ENCODE measurements around the gene MGMT. TPM values are rescaled to one million over a fixed set of nuclear protein-coding genes. Genes with fewer than 3 reads are reported as not detected.

The MGMT gene
- total RNA-seq, 2 experiments from 2014 or later, result 17.0 to 24.8 TPM

- DNase-seq (no peak), ATAC-seq (no peak)
- Mint-ChIP-seq H3K4me1 (peaks cover 4% of the 10 kb centered on the region), H3K9me3 (ENCODE audit: low read depth) (no peaks in the 10 kb centered on the region), H3K27ac (no peak overlapping the region), H3K36me3 (peaks cover 8% of the 10 kb centered on the region), H3K27me3 (no peaks in the 10 kb centered on the region), H3K4me3 (no peak overlapping the region)
- CTCF ChIA-PET, result no interaction called here
These were observed 70.1 kb downstream of the MGMT start for GRCh38 chr10:129537151-129537550.

DNA sequence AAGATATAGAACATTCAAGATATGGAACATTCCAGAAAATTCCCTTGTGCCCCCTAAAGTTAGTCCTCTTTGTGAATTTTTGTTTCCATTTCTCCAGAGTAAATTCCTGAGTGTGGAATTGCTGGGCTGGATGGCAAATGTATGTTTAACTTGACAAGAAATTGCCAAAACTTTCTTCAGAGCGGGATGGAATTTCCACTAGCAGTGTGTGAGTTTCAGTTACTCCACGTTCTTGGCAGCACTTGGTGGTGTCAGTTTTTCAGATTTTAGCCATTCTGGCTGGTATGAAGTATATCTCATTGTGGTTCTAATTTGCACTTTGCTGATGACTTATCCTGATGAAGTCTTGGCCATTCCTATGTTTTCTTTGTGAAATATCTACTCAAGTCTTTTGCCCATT is 71.2 kb downstream of the MGMT start:
- H3K27ac Mint-ChIP-seq, result no peak overlapping the region
- H3K27me3 Mint-ChIP-seq, result no peaks in the 10 kb centered on the region
- peaks cover 7% of the 10 kb centered on the region for H3K36me3 Mint-ChIP-seq
- CTCF ChIA-PET, result no interaction called here
- no peaks in the 10 kb centered on the region for H3K9me3 Mint-ChIP-seq (ENCODE audit: low read depth)
- DNase-seq, result no peak
- H3K4me3 Mint-ChIP-seq, result no peak overlapping the region
- ATAC-seq, result no peak
- H3K4me1 Mint-ChIP-seq, result no peaks in the 10 kb centered on the region

GRCh38 chr10:129541200-129541599 is 74.2 kb downstream of the MGMT start:
- Mint-ChIP-seq H3K9me3 (ENCODE audit: low read depth) (no peaks in the 10 kb centered on the region), H3K36me3 (peaks cover 4% of the 10 kb centered on the region), H3K4me3 (no peak overlapping the region), H3K4me1 (no peaks in the 10 kb centered on the region), H3K27ac (no peak overlapping the region), H3K27me3 (no peaks in the 10 kb centered on the region)
- no peak for DNase-seq
- CTCF ChIA-PET, result no interaction called here
- no peak for ATAC-seq

GRCh38 chr10:129541748-129542487 is 74.9 kb downstream of the MGMT start:
- CTCF ChIA-PET, result no interaction called here
- DNase-seq (no peak), ATAC-seq (no peak)
- H3K27ac Mint-ChIP-seq, result no peak overlapping the region
- no peaks in the 10 kb centered on the region for H3K27me3 Mint-ChIP-seq
- H3K4me1 Mint-ChIP-seq, result no peaks in the 10 kb centered on the region
- H3K4me3 Mint-ChIP-seq, result no peak overlapping the region
- peaks cover 4% of the 10 kb centered on the region for H3K36me3 Mint-ChIP-seq
- no peaks in the 10 kb centered on the region for H3K9me3 Mint-ChIP-seq (ENCODE audit: low read depth)

DNA sequence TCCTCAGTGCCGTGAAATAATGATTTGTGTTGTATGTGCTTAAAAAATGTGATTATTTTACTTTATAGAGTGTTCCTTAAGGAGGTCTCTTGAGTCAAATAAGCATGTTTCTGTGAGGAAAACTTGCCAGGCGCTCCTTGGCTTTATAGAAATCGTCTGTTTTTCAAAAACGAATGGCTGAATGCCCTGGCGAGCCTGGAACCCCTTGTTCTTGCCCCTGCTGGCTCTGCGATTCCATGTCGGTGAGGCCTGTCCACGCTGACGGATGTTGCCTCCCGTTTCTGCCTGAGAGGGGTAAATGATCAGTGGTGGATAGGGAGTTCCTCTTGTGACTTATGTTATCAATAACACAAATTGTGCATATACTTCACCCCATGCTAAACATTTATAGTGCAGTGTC is 75.5 kb downstream of the MGMT start:
- CTCF ChIA-PET, result no interaction called here

GRCh38 chr10:129544205-129545202 is 77.5 kb downstream of the MGMT start:
- no peaks in the 10 kb centered on the region for H3K27me3 Mint-ChIP-seq
- H3K4me1 Mint-ChIP-seq, result no peaks in the 10 kb centered on the region
- H3K27ac Mint-ChIP-seq, result no peak overlapping the region
- CTCF ChIA-PET, result no interaction called here
- DNase-seq (no peak), ATAC-seq (no peak)
- H3K4me3 Mint-ChIP-seq, result no peak overlapping the region
- no peaks in the 10 kb centered on the region for H3K36me3 Mint-ChIP-seq
- H3K9me3 Mint-ChIP-seq (ENCODE audit: low read depth), result no peaks in the 10 kb centered on the region

More for the DNA sequence above, 75.5 kb downstream of the MGMT start:
- no peak overlapping the region for H3K27ac Mint-ChIP-seq
- H3K4me1 Mint-ChIP-seq, result no peaks in the 10 kb centered on the region
- ATAC-seq (no peak), DNase-seq (no peak)
- H3K36me3 Mint-ChIP-seq, result peaks cover 4% of the 10 kb centered on the region
- no peaks in the 10 kb centered on the region for H3K27me3 Mint-ChIP-seq
- H3K9me3 Mint-ChIP-seq (ENCODE audit: low read depth), result no peaks in the 10 kb centered on the region
- no peak overlapping the region for H3K4me3 Mint-ChIP-seq

DNA sequence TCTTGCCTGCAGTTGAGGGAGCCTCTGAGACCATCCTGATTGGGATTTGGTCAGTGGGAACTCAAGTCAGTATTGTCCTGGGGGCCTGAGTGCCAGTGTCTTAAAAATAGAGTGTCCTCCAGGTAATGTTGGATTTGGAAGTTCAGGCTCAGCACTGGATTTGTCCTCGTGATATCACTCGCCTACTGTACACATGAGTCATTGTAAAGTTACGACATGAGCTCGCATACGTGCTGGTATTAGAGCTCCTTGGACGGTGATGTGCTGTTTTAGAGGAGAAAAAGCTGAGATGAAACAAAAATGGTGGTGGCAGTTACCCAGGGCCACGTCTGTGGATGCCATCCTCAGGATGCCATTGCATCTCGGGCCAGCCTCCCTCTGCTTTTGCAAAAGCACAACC is 78.2 kb downstream of the MGMT start:
- H3K9me3 Mint-ChIP-seq (ENCODE audit: low read depth), result no peaks in the 10 kb centered on the region
- CTCF ChIA-PET, result no interaction called here
- ATAC-seq, result no peak

GRCh38 chr10:129546106-129546505 is 79.1 kb downstream of the MGMT start:
- Mint-ChIP-seq H3K27ac (no peak overlapping the region), H3K9me3 (ENCODE audit: low read depth) (no peaks in the 10 kb centered on the region), H3K27me3 (no peaks in the 10 kb centered on the region), H3K4me1 (no peaks in the 10 kb centered on the region), H3K36me3 (no peaks in the 10 kb centered on the region), H3K4me3 (no peak overlapping the region)
- no peak for DNase-seq
- CTCF ChIA-PET, result no interaction called here
- no peak for ATAC-seq

More for the DNA sequence above, 78.2 kb downstream of the MGMT start:
- Mint-ChIP-seq H3K27me3 (no peaks in the 10 kb centered on the region), H3K4me1 (no peaks in the 10 kb centered on the region), H3K36me3 (no peaks in the 10 kb centered on the region), H3K27ac (no peak overlapping the region), H3K4me3 (no peak overlapping the region)
- DNase-seq, result no peak

GRCh38 chr10:129547608-129548007 is 80.6 kb downstream of the MGMT start:
- CTCF ChIA-PET, result no interaction called here
- H3K27ac Mint-ChIP-seq, result no peak overlapping the region
- no peak for DNase-seq
- H3K27me3 Mint-ChIP-seq, result no peaks in the 10 kb centered on the region
- no peak for ATAC-seq
- H3K36me3 Mint-ChIP-seq, result no peaks in the 10 kb centered on the region
- no peaks in the 10 kb centered on the region for H3K4me1 Mint-ChIP-seq
- no peak overlapping the region for H3K4me3 Mint-ChIP-seq
- no peaks in the 10 kb centered on the region for H3K9me3 Mint-ChIP-seq (ENCODE audit: low read depth)

- Mint-ChIP-seq H3K4me1 (no peaks in the 10 kb centered on the region), H3K4me3 (no peak overlapping the region), H3K27ac (no peak overlapping the region), H3K36me3 (no peaks in the 10 kb centered on the region), H3K27me3 (no peaks in the 10 kb centered on the region), H3K9me3 (ENCODE audit: low read depth) (no peaks in the 10 kb centered on the region)
- DNase-seq, result no peak
- no peak for ATAC-seq
- CTCF ChIA-PET, result no interaction called here
These were observed 81.6 kb downstream of the MGMT start for GRCh38 chr10:129548600-129548999.

- DNase-seq (no peak), ATAC-seq (no peak)
- H3K4me1 Mint-ChIP-seq, result no peaks in the 10 kb centered on the region
- no peaks in the 10 kb centered on the region for H3K36me3 Mint-ChIP-seq
- H3K4me3 Mint-ChIP-seq, result no peak overlapping the region
- H3K27me3 Mint-ChIP-seq, result no peaks in the 10 kb centered on the region
- H3K9me3 Mint-ChIP-seq (ENCODE audit: low read depth), result no peaks in the 10 kb centered on the region
- no peak overlapping the region for H3K27ac Mint-ChIP-seq
- CTCF ChIA-PET, result no interaction called here
These were observed 83.0 kb downstream of the MGMT start for GRCh38 chr10:129550076-129550475.

DNA sequence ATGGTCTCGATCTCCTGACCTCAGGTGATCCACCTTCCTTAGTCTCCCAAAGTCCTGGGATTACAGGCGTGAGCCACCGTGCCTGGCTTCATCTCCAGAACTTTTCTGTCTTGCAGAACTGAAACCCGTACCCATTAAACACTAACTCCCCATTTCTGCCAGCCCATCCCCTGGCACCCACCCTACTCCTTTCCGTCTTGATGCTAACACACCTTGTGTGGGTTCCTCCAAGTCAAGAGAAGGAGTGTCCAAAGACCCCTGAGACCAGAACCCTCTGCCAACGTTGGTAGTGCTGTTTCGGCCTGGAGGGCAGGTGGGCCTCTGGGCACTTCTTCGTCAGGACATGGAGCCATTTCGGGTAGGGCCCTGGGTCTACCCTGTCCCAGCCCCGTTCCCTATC is 83.6 kb downstream of the MGMT start:
- Mint-ChIP-seq H3K4me1 (no peaks in the 10 kb centered on the region), H3K27ac (no peak overlapping the region), H3K27me3 (no peaks in the 10 kb centered on the region), H3K4me3 (no peak overlapping the region), H3K36me3 (no peaks in the 10 kb centered on the region), H3K9me3 (ENCODE audit: low read depth) (no peaks in the 10 kb centered on the region)
- CTCF ChIA-PET, result no interaction called here
- ATAC-seq (no peak), DNase-seq (no peak)

- no peaks in the 10 kb centered on the region for H3K27me3 Mint-ChIP-seq
- no peak for DNase-seq
- no peak overlapping the region for H3K27ac Mint-ChIP-seq
- no peaks in the 10 kb centered on the region for H3K36me3 Mint-ChIP-seq
- no peaks in the 10 kb centered on the region for H3K9me3 Mint-ChIP-seq (ENCODE audit: low read depth)
- no peak for ATAC-seq
- H3K4me3 Mint-ChIP-seq, result no peak overlapping the region
- H3K4me1 Mint-ChIP-seq, result no peaks in the 10 kb centered on the region
- CTCF ChIA-PET, result no interaction called here
These were observed 85.1 kb downstream of the MGMT start for GRCh38 chr10:129552119-129552518.

DNA sequence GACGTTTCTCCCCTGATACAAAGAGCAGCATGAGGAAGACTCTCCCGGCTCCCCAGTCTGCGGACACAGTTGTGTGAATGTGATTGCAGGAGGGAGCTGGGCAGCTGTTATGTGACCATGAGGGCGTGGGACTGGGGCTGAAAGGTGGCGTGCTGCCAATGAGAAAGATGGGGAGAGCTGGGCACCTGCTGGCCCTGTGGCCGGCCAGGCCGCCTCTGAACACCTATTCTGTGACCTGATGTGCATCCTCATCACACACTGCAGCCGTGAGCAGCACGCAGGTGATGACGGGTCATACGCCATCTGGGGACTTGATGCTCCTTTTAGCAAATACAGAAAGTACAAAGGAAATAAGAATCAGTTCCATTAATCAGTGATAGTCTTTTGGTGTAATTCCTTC is 86.9 kb downstream of the MGMT start:
- Mint-ChIP-seq H3K27ac (no peak overlapping the region), H3K27me3 (no peaks in the 10 kb centered on the region), H3K4me3 (no peak overlapping the region), H3K9me3 (ENCODE audit: low read depth) (no peaks in the 10 kb centered on the region), H3K36me3 (no peaks in the 10 kb centered on the region), H3K4me1 (no peaks in the 10 kb centered on the region)
- DNase-seq (no peak), ATAC-seq (no peak)
- CTCF ChIA-PET, result no interaction called here
